Esophagus (tissue), 2 donors: ENCODE results near the gene MRC2. TPM values are rescaled to one million over a fixed set of nuclear protein-coding genes. Genes with fewer than 3 reads are reported as not detected.
A peak's percentile ranks its signal among the peaks of the same experiment; 100 is the strongest.

ENCODE experiments used
- H3K27ac ChIP-seq, 2 donors: one replicate each; pipeline ENCODE4 v1.5.1; 2013; ENCODE audit warnings: low read depth in 2 of 2, mild to moderate bottlenecking in 2 of 2, inconsistent platforms in 1 of 2, low read length in 1 of 2, moderate library complexity in 1 of 2
- H3K27me3 ChIP-seq, 2 donors: one replicate each; pipeline ENCODE4 v1.6.1; 2013; ENCODE audit warnings: low read length in 2 of 2, control low read depth in 1 of 2, mild to moderate bottlenecking in 1 of 2; ENCODE audit not compliant: insufficient read depth in 2 of 2, control insufficient read depth in 1 of 2
- H3K36me3 ChIP-seq, 2 donors: one replicate each; pipeline ENCODE4 v1.6.1; 2013; ENCODE audit warnings: low read length in 1 of 2; ENCODE audit not compliant: control insufficient read depth in 2 of 2, insufficient read depth in 2 of 2
- H3K4me1 ChIP-seq, 2 donors: one replicate each; pipeline ENCODE4 v1.6.1; 2013; ENCODE audit warnings: low read length in 1 of 2; ENCODE audit not compliant: control insufficient read depth in 2 of 2, insufficient read depth in 2 of 2
- H3K4me3 ChIP-seq, 2 donors: one replicate each; pipeline ENCODE4 v1.5.1; 2013; ENCODE audit warnings: low read length in 2 of 2, mild to moderate bottlenecking in 2 of 2, low read depth in 1 of 2, moderate library complexity in 1 of 2
- H3K9me3 ChIP-seq, 2 donors: one replicate each; pipeline ENCODE4 v1.6.1; 2013; ENCODE audit warnings: mild to moderate bottlenecking in 2 of 2, low read depth in 1 of 2, low read length in 1 of 2, moderate library complexity in 1 of 2; ENCODE audit not compliant: control insufficient read depth in 2 of 2, insufficient read depth in 1 of 2
- WGBS, 2 donors: extraction: QIAGEN DNeasy Blood & Tissue Kit; methylation state at CpG; one replicate each; pipeline ENCODE4 v1.1.7; 2013; 5-methylcytosine and 5-hydroxymethylcytosine counted together
- polyA plus RNA-seq, 2 donors: library from polyadenylated mRNA; stranded (reverse); fragments of 200-250 nt; gene quantifications; one replicate each; pipeline ENCODE4 v1.2.3, GENCODE V29; 2013
- donor health status: healthy with polysubstance abuse.
- donor health status: Bipolar disorder and iron deficiency.

The MRC2 gene
- polyA plus RNA-seq, 2 donors: 24.6 to 54.6 TPM

- Histone ChIP-seq H3K4me1 (peaks cover 4 to 8% of the 10 kb centered on the region in 2 donors), H3K4me3 (peak overlapping the region; percentile 49 to 69), H3K9me3 (no peaks in the 10 kb centered on the region), H3K27me3 (no peaks in the 10 kb centered on the region), H3K36me3 (no peaks in the 10 kb centered on the region), H3K27ac (peak overlapping the region; percentile 54 to 81)
- WGBS, 2 donors: 6 to 7% methylated on average over 31 of the region's 31 CpGs
Measured at GRCh38 chr17:62704381-62704971, 77.0 kb downstream of the MRC2 start.

- Histone ChIP-seq H3K27me3 (no peaks in the 10 kb centered on the region), H3K27ac (no peak overlapping the region), H3K4me3 (no peak overlapping the region), H3K9me3 (no peaks in the 10 kb centered on the region), H3K36me3 (no peaks in the 10 kb centered on the region), H3K4me1 (peaks cover 4 to 8% of the 10 kb centered on the region in 2 donors)
- WGBS, 2 donors: 46 to 57% methylated on average over 11 of the region's 11 CpGs
Measured at GRCh38 chr17:62705156-62705777, 77.8 kb downstream of the MRC2 start.

GRCh38 chr17:62705778-62706597 is 78.5 kb downstream of the MRC2 start:
- Histone ChIP-seq H3K27ac (no peak overlapping the region), H3K4me3 (no peak overlapping the region)

GRCh38 chr17:62706598-62707424 is 79.3 kb downstream of the MRC2 start:
- no peaks in the 10 kb centered on the region for H3K36me3 ChIP-seq
- no peak overlapping the region for H3K4me3 ChIP-seq
- no peaks in the 10 kb centered on the region for H3K9me3 ChIP-seq
- H3K4me1 ChIP-seq: peaks cover 4 to 8% of the 10 kb centered on the region in 2 donors
- no peak overlapping the region for H3K27ac ChIP-seq
- no peaks in the 10 kb centered on the region for H3K27me3 ChIP-seq
- WGBS, 2 donors: 87 to 88% methylated on average over 20 of the region's 20 CpGs

More at GRCh38 chr17:62705778-62706597, 78.5 kb downstream of the MRC2 start:
- Histone ChIP-seq H3K27me3 (no peaks in the 10 kb centered on the region), H3K4me1 (peaks cover 4 to 8% of the 10 kb centered on the region in 2 donors), H3K36me3 (no peaks in the 10 kb centered on the region), H3K9me3 (no peaks in the 10 kb centered on the region)
- 50 to 59% methylated on average over 14 of the region's 14 CpGs for WGBS, 2 donors

GRCh38 chr17:62707425-62707739 is 79.9 kb downstream of the MRC2 start:
- Histone ChIP-seq H3K9me3 (no peaks in the 10 kb centered on the region), H3K27ac (no peak overlapping the region), H3K4me3 (no peak overlapping the region), H3K27me3 (no peaks in the 10 kb centered on the region), H3K4me1 (peaks cover 7 to 8% of the 10 kb centered on the region in 2 donors), H3K36me3 (no peaks in the 10 kb centered on the region)
- WGBS, 2 donors: 92 to 97% methylated on average over 9 of the region's 9 CpGs

GRCh38 chr17:62708587-62708986 is 81.1 kb downstream of the MRC2 start:
- Histone ChIP-seq H3K4me1 (peaks cover under 1 to 3% of the 10 kb centered on the region in 2 donors), H3K27ac (no peak overlapping the region), H3K36me3 (no peaks in the 10 kb centered on the region), H3K4me3 (no peak overlapping the region), H3K9me3 (no peaks in the 10 kb centered on the region), H3K27me3 (no peaks in the 10 kb centered on the region)
- WGBS, 2 donors: 68 to 75% methylated on average over 2 of the region's 2 CpGs

- no peak overlapping the region for H3K4me3 ChIP-seq
- H3K27ac ChIP-seq: no peak overlapping the region
- no peaks in the 10 kb centered on the region for H3K36me3 ChIP-seq
- peaks cover 0 to 2% of the 10 kb centered on the region in 2 donors for H3K4me1 ChIP-seq
- H3K27me3 ChIP-seq: no peaks in the 10 kb centered on the region
- WGBS, 2 donors: 78 to 81% methylated on average over 8 of the region's 8 CpGs
- H3K9me3 ChIP-seq: no peaks in the 10 kb centered on the region
Measured at GRCh38 chr17:62712171-62712581, 84.7 kb downstream of the MRC2 start.

GRCh38 chr17:62713086-62713881 is 85.8 kb downstream of the MRC2 start:
- H3K27ac ChIP-seq: no peak overlapping the region
- WGBS, 2 donors: 83 to 88% methylated on average over 17 of the region's 17 CpGs
- no peaks in the 10 kb centered on the region for H3K9me3 ChIP-seq
- peaks cover 0 to 2% of the 10 kb centered on the region in 2 donors for H3K4me1 ChIP-seq
- H3K36me3 ChIP-seq: no peaks in the 10 kb centered on the region
- no peaks in the 10 kb centered on the region for H3K27me3 ChIP-seq
- no peak overlapping the region for H3K4me3 ChIP-seq
